ENCODE results near the gene TTC38.
A peak's percentile ranks its signal among the peaks of the same experiment; 100 is the strongest.

The TTC38 gene

DNA sequence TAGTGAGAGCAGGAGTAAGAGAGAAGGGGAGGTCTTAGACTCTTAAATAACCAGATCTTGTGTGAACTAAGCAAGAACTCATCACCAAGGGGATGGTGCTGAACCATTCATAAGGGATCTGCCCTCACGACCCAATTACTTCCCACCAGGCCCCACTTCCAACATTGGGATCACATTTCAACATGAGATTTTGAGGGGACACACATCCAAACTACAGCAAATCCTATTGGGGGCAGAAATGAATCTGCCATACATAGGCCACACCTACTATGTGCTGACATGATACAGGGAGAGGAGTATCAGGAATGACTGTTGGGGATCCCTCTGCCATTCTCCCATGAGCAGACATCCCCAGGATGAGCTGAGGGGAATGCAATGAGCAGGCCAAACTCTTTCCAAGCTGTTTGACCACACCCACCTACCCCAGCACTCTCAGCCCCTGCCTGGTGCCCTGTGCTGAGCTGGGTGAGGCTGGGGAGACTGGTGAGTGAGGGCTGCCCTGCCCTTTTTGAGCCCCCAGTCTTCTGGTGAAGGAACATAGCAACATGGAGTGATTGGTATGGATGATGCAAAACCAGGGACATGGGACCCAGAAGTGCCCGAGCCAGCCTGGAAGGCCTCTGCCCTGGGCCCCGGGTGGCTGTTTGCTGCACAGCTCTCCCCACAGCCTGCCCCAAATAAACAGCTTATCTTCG, 27.6 kb downstream of the TTC38 start:
- Histone ChIP-seq H3K27ac (ENCODE audit: extremely low read depth, low read depth, low read length) (peak overlapping the region; percentile 81), H3K4me1 (ENCODE audit: control insufficient read depth, insufficient read depth, low read length) (peaks cover 8% of the 10 kb centered on the region), H3K36me3 (ENCODE audit: control insufficient read depth in 2 of 2, insufficient read depth in 1 of 2, low read length in 2 of 2) (peaks cover 34 to 55% of the 10 kb centered on the region in 2 experiments), H3K9me3 (ENCODE audit: control insufficient read depth, insufficient read depth, low read depth, low read length) (no peaks in the 10 kb centered on the region), H3K4me3 (ENCODE audit: low read depth, low read length) (no peak overlapping the region; the same call in 1 of the 2 replicates)
- peak; percentile 72 for TF ChIP-seq KLF9 (tag by site-specific recombination; IDR thresholded peaks at IDR 0.05; ENCODE audit: low read depth)
- TF ChIP-seq, protein P1, sequence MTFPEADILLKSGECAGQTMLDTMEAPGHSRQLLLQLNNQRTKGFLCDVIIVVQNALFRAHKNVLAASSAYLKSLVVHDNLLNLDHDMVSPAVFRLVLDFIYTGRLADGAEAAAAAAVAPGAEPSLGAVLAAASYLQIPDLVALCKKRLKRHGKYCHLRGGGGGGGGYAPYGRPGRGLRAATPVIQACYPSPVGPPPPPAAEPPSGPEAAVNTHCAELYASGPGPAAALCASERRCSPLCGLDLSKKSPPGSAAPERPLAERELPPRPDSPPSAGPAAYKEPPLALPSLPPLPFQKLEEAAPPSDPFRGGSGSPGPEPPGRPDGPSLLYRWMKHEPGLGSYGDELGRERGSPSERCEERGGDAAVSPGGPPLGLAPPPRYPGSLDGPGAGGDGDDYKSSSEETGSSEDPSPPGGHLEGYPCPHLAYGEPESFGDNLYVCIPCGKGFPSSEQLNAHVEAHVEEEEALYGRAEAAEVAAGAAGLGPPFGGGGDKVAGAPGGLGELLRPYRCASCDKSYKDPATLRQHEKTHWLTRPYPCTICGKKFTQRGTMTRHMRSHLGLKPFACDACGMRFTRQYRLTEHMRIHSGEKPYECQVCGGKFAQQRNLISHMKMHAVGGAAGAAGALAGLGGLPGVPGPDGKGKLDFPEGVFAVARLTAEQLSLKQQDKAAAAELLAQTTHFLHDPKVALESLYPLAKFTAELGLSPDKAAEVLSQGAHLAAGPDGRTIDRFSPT (tag by site-specific recombination; IDR thresholded peaks at IDR 0.05), result 0 out of 2 replicates have a peak, but pooled peaks have one; percentile 22
- TF ChIP-seq ZNF560 (tag by site-specific recombination; IDR thresholded peaks at IDR 0.05; ENCODE audit: borderline replicate concordance), result no peak
- no peak for TF ChIP-seq ZNF2 (tag by site-specific recombination; IDR thresholded peaks at IDR 0.05)
- TF ChIP-seq ZNF433 (tag by site-specific recombination; IDR thresholded peaks at IDR 0.05; ENCODE audit: low read depth), result no peak
- TF ChIP-seq ZNF121 (tag by site-specific recombination; IDR thresholded peaks at IDR 0.05), result no peak
- no peak for TF ChIP-seq ZBTB8A (tag by site-specific recombination; IDR thresholded peaks at IDR 0.05)
- 0 out of 2 replicates have a peak, but pooled peaks have one; percentile 40 for TF ChIP-seq MZF1 (tag by site-specific recombination; IDR thresholded peaks at IDR 0.05; ENCODE audit: borderline replicate concordance)
- TF ChIP-seq, protein P2, sequence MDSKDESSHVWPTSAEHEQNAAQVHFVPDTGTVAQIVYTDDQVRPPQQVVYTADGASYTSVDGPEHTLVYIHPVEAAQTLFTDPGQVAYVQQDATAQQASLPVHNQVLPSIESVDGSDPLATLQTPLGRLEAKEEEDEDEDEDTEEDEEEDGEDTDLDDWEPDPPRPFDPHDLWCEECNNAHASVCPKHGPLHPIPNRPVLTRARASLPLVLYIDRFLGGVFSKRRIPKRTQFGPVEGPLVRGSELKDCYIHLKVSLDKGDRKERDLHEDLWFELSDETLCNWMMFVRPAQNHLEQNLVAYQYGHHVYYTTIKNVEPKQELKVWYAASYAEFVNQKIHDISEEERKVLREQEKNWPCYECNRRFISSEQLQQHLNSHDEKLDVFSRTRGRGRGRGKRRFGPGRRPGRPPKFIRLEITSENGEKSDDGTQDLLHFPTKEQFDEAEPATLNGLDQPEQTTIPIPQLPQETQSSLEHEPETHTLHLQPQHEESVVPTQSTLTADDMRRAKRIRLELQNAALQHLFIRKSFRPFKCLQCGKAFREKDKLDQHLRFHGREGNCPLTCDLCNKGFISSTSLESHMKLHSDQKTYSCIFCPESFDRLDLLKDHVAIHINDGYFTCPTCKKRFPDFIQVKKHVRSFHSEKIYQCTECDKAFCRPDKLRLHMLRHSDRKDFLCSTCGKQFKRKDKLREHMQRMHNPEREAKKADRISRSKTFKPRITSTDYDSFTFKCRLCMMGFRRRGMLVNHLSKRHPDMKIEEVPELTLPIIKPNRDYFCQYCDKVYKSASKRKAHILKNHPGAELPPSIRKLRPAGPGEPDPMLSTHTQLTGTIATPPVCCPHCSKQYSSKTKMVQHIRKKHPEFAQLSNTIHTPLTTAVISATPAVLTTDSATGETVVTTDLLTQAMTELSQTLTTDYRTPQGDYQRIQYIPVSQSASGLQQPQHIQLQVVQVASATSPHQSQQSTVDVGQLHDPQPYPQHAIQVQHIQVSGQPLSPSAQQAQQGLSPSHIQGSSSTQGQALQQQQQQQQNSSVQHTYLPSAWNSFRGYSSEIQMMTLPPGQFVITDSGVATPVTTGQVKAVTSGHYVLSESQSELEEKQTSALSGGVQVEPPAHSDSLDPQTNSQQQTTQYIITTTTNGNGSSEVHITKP (tag by site-specific recombination; IDR thresholded peaks at IDR 0.05), result no peak
- no peak for TF ChIP-seq YY2 (tag by site-specific recombination; IDR thresholded peaks at IDR 0.05)
- peak; percentile 72 for TF ChIP-seq ZBTB20 (tag by site-specific recombination; IDR thresholded peaks at IDR 0.05)
- TF ChIP-seq ZNF48 (tag by site-specific recombination; IDR thresholded peaks at IDR 0.05), result no peak
- CTCF ChIA-PET, result interaction anchor here (0.6 to 2.5 kb wide), 4 partner anchors 27 to 348 kb away, joined by 3 to 16 read pairs (median 4); partner anchors contain the start of gene TTC38
- POLR2A ChIA-PET, result interaction anchor here (0.5 to 3.1 kb wide), 12 partner anchors 9 to 222 kb away, joined by 3 to 17 read pairs (median 4); partner anchors contain the start of genes CDPF1, TRMU and TTC38

DNA sequence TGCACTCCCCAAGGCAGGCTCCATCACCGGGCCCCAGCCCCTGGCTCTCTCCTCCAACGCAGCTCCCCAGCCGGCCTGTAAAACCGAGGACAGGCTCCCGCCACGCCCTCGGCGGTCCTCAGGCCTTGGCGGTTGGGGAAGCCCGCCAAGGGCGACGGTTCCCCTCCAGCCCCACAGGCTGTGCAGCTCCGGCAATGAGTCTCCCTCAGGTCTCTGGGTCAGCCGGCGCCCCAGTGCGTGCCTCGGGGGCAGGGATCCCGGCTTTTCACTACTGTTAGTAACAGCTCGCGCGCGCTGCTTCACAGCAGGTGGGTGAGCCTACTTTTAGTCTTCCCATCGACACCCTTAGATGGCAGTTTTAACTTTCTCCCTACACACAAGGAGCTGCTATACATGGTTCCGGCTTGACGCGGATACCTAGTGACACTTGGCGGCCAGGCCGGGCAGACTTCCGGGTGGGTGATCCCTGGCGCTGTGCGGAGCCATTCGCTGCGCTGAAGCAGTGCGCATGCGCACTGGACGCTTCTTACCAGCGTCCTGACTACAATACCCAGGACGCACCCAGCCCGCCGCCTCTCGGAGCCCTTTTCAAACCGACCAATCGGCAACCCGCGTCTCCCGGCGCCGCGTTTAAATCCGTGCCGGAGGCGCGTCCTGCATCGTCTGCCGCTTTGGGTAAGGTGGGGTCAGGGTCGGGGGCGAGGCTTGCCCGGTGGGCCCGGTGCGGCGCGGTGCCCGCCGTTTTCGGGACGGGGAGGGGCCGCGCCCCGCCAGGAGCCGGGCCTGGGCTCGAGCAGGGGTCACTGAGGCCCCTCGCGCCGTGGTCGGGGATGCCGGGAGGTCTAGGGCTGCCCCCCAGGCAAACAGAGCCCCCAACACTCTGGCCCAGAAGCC, 28.7 kb downstream of the TTC38 start, which contains the start of gene GTSE1:
GTSE1 (plus strand) TSS at position 614 of the 894 bp plus-strand sequence. CDS start 531 bp downstream, outside the sequence.
- H3K9me3 ChIP-seq (ENCODE audit: control insufficient read depth, insufficient read depth, low read depth, low read length), result no peaks in the 10 kb centered on the region
- ChIA-PET POLR2A (interaction anchor here (0.6 to 3.1 kb wide), 17 partner anchors 8 to 792 kb away, joined by 3 to 17 read pairs (median 4); partner anchors contain the start of genes CDPF1, TRMU and TTC38), CTCF (interaction anchor here (0.6 to 2.5 kb wide), 4 partner anchors 174 to 290 kb away, joined by 3 to 16 read pairs (median 3); no protein-coding TSS in a partner anchor)
- peak within 1 kb of the TSS; percentile 81 for H3K27ac ChIP-seq (ENCODE audit: extremely low read depth, low read depth, low read length)
- peaks cover 8% of the 10 kb centered on the region for H3K4me1 ChIP-seq (ENCODE audit: control insufficient read depth, insufficient read depth, low read length)
- peaks cover 41 to 53% of the 10 kb centered on the region in 2 experiments for H3K36me3 ChIP-seq (ENCODE audit: control insufficient read depth in 2 of 2, insufficient read depth in 1 of 2, low read length in 2 of 2)
- peak within 1 kb of the TSS; percentile 94 for H3K4me3 ChIP-seq (ENCODE audit: low read depth, low read length)
- TF ChIP-seq ZNF621 (tag by site-specific recombination; IDR thresholded peaks at IDR 0.05) (no peak), GLI2 (tag by site-specific recombination; IDR thresholded peaks at IDR 0.05; ENCODE audit: borderline replicate concordance, low read depth) (no peak), ZSCAN23 (tag by site-specific recombination; IDR thresholded peaks at IDR 0.05) (no peak), ZNF16 (tag by site-specific recombination; IDR thresholded peaks at IDR 0.05; ENCODE audit: low read depth) (no peak), HOXC10 (CRISPR knock-in tag; IDR thresholded peaks at IDR 0.05) (no peak)
- TF ChIP-seq, protein P3, sequence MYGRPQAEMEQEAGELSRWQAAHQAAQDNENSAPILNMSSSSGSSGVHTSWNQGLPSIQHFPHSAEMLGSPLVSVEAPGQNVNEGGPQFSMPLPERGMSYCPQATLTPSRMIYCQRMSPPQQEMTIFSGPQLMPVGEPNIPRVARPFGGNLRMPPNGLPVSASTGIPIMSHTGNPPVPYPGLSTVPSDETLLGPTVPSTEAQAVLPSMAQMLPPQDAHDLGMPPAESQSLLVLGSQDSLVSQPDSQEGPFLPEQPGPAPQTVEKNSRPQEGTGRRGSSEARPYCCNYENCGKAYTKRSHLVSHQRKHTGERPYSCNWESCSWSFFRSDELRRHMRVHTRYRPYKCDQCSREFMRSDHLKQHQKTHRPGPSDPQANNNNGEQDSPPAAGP (tag by site-specific recombination; IDR thresholded peaks at IDR 0.05), result peak; percentile 78; the same call in 1 of the 2 replicates
- TF ChIP-seq, protein P4, sequence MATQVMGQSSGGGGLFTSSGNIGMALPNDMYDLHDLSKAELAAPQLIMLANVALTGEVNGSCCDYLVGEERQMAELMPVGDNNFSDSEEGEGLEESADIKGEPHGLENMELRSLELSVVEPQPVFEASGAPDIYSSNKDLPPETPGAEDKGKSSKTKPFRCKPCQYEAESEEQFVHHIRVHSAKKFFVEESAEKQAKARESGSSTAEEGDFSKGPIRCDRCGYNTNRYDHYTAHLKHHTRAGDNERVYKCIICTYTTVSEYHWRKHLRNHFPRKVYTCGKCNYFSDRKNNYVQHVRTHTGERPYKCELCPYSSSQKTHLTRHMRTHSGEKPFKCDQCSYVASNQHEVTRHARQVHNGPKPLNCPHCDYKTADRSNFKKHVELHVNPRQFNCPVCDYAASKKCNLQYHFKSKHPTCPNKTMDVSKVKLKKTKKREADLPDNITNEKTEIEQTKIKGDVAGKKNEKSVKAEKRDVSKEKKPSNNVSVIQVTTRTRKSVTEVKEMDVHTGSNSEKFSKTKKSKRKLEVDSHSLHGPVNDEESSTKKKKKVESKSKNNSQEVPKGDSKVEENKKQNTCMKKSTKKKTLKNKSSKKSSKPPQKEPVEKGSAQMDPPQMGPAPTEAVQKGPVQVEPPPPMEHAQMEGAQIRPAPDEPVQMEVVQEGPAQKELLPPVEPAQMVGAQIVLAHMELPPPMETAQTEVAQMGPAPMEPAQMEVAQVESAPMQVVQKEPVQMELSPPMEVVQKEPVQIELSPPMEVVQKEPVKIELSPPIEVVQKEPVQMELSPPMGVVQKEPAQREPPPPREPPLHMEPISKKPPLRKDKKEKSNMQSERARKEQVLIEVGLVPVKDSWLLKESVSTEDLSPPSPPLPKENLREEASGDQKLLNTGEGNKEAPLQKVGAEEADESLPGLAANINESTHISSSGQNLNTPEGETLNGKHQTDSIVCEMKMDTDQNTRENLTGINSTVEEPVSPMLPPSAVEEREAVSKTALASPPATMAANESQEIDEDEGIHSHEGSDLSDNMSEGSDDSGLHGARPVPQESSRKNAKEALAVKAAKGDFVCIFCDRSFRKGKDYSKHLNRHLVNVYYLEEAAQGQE (tag by site-specific recombination; IDR thresholded peaks at IDR 0.05), result no peak
